Measurements from ENCODE around the gene PALD1. TPM values are rescaled to one million over a fixed set of nuclear protein-coding genes. Genes with fewer than 3 reads are reported as not detected.

The PALD1 gene
- 1 to 10 TPM; 2.3 to 4.7 (median 3.8) TPM for polyA plus RNA-seq

DNA sequence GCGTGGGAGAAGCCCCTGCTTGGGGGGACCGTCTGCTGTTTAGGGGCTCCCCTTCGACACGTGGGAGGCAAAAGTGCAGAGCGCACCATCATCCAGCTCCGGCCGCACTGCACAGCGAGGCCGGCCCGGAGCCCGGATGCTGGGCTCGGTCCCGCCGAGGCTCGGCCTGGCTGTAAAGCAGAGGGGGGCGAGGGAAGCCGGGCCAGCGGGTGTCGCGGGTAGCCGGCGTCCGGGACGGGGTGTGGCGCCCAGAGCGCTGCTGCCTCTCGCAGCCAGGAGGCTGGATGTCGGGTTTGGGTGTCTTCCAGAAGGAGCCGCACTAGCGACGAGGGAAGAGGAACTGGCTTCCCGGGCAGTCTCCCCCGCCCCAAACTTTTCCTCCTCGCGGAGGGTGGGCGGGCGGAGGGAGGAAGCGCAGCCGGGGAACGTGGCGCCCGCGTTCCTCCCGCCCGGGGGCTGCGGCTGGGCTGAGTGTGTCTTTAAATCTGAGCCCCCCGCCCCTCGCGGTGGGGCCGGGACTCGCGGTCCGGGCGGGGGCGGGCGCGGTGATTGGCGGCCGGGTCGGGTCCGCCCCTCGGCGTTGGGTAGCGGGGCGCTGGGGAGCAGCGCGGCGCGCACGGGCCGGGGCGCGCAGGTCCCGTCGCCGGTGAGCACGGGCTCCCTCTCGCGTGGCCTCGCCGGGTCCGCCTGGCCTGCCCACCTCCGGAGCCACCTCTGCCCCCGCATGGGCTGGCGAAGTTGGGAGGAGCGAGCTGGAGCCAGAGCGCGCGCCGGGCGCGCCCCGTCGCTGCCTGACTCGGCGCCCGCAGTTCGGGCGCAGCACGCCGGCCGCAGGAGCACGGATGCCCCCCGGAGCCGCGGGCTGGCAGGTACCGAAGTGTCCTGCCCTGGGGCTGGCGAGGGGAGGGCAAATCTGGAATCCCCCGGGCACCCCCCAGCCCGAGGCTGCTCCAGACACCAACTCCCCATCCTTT, at the start of gene PALD1:
Gene PALD1 (plus strand): TSS at position 577 of the 974 bp plus-strand sequence. CDS start 47,185 bp downstream, outside the sequence.
- WGBS, 3 donors = 1% methylated on average over 41 to 107 of the region's 110 CpGs

GRCh38 chr10:70430493-70431445, 47.8 kb upstream of the PALD1 start:
- WGBS, 3 donors = 42 to 53% (median 48%) methylated on average over 6 of the region's 6 CpGs
- H3K27ac ChIP-seq (ENCODE audit: low read depth, low read length) = no peak overlapping the region

More for the DNA sequence above, at the start of gene PALD1:
- no peak within 1 kb of the TSS for H3K27ac ChIP-seq (ENCODE audit: low read depth, low read length)

GRCh38 chr10:70432101-70432500, 46.5 kb upstream of the PALD1 start:
- no peak overlapping the region for H3K27ac ChIP-seq (ENCODE audit: low read depth, low read length)
- 49 to 70% (median 70%) methylated on average over 4 of the region's 4 CpGs for WGBS, 3 donors

- H3K27ac ChIP-seq (ENCODE audit: low read depth, low read length) = no peak overlapping the region
These were observed 45.9 kb upstream of the PALD1 start for GRCh38 chr10:70432561-70433263.

GRCh38 chr10:70433581-70434280, 44.8 kb upstream of the PALD1 start:
- WGBS, 3 donors = 67 to 86% (median 76%) methylated on average over 9 of the region's 9 CpGs
- no peak overlapping the region for H3K27ac ChIP-seq (ENCODE audit: low read depth, low read length)

More at GRCh38 chr10:70432561-70433263, 45.9 kb upstream of the PALD1 start:
- WGBS, 3 donors = 46 to 80% (median 50%) methylated on average over 6 of the region's 6 CpGs

DNA sequence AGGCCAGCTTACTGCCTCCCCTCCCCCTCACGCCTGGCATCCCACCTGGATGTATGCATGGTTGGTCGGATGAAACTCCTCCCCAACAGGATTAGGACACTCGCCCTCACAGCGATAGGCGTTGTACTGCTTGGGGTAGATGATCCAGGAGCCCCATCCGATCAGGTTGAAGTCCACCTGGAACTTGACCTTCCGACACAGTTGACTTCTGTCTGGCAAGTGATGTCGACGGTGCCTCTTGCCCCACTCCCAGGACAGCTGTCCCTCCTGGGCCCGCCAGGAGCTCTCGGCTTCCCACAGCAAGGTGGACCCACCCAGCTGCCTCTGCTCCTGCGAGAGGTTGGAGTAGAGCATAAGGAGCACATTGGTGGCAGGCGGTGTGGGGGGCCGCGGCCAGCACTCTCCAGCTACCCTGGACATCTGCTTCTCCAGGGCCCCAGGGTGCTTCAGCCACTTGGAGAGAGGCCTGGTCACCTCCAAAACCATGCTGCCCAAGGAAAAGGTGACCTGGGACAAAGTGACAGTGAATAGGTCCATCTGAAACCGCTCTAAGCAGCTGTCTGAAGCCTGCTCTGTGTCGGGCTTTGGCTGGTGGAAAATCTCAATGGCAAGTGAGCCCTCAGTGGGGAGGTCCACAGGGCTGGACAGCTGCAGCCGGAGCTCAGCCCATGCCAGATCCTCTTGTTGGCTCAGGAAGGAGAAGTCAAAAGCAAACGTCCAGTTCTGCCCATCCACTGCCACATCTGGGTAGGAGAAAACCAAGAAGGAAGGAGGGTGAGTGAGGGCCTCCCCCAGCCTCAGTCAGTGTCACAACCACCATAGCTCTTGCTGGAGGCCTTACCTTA, 43.1 kb upstream of the PALD1 start:
- WGBS, 3 donors = 92 to 93% (median 93%) methylated on average over 19 of the region's 19 CpGs
- H3K27ac ChIP-seq (ENCODE audit: low read depth, low read length) = no peak overlapping the region

DNA sequence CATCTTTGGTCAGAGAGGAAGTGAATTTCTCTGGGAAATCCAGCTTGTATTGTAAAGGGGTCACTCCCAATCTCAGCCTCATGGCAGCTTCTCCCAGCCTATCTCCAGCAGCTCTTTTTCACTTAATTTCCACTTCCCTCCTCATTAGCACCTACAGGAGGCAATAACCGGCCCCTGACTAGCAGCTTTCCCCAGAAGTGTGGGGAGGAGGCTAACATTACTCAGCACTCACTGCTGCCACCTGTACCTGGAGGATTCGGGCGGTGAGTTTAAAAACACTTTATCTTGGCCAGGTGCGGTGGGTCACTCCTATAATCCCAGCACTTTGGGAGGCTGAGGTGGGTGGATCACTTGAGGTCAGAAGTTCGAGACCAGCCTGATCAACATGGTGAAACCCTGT, 40.8 kb upstream of the PALD1 start:
- 42 to 75% (median 71%) methylated on average over 5 of the region's 5 CpGs for WGBS, 3 donors
- H3K27ac ChIP-seq (ENCODE audit: low read depth, low read length) = no peak overlapping the region

DNA sequence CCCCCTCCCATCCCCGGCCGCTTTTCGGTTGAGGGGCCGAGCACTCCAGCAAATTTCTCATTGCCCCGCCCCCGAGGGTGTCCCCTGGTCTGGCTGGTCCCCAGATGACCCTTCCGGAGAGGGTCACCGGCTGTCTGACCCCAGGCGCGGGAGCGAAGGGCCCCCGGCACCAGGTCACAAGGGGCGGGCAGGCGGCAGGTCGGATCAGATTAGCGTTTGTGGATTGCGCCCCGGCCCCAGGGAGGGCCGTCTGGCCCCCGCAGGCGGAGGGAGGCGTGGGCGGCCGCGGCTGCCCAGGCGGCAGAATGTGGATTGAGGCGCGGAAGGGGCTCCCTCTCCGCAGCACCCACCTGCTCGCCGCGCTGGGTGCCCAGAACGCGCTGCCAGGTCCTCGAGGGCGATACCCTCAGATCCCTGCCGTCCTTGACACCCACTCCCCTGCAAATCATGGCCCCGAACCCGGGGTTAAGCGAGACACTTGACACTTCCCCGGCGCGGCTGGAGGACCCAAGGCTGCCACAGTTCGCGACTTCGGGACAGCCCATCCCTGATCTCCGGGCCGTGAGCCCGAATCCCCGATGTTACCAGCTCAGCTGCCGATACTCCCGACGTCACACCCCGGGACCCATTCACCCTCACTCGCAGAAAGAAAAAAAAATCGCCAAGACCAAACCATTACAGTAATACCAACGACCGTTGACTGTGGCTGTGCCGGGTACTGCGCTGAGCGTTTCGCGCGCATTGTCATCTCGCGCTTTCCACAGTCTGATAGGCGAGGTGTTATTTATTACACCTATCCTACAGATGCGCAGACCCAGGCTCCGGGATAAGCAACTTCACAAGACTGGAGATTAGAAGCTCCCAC, 38.0 kb upstream of the PALD1 start:
- H3K27ac ChIP-seq (ENCODE audit: low read depth, low read length) = no peak overlapping the region
- WGBS, 3 donors = 3 to 5% (median 5%) methylated on average over 69 of the region's 69 CpGs

GRCh38 chr10:70441161-70441894, 37.2 kb upstream of the PALD1 start, which contains the start of gene NODAL:
NODAL (minus strand) TSS chr10:70441681; CDS start chr10:70441667, 14 bp downstream.
- H3K27ac ChIP-seq (ENCODE audit: low read depth, low read length) = no peak within 1 kb of the TSS
- WGBS, 3 donors = 6 to 13% (median 9%) methylated on average over 56 to 60 of the region's 60 CpGs

GRCh38 chr10:70441895-70442309, 36.7 kb upstream of the PALD1 start:
- 25 to 42% (median 42%) methylated on average over 12 of the region's 12 CpGs for WGBS, 3 donors
- no peak overlapping the region for H3K27ac ChIP-seq (ENCODE audit: low read depth, low read length)

DNA sequence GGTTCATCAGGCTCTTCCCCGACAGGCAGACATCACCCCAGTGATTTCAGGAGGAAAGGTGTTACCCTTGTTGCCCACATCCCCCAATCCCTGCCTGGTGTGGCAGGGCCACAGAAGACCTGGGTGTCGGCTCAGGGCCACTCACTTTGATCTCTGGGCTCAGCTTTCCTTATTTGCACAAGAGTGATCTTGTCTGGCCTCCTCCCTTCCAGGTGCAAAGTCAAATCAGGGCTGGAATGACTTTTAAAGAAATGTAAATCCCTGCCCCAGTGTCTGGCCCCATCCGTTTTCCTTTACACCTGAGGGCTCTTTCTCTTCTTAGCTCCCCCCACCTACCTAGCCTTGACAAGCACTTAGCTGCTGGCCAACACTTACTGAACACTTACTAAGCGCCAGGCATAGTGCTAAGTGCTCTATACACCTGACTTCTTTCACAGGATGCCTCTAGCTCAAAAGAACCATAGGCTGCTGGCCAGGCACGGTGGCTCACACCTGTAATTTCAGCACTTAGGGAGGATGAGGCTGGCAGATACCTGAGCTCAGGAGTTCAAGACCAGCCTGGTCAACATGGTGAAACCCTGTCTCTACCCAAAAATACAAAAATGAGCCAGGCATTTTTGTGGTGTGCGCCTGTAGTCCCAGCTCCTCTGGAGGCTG, 36.1 kb upstream of the PALD1 start:
- WGBS, 3 donors = 68 to 92% (median 91%) methylated on average over 6 of the region's 6 CpGs
- H3K27ac ChIP-seq (ENCODE audit: low read depth, low read length) = no peak overlapping the region

DNA sequence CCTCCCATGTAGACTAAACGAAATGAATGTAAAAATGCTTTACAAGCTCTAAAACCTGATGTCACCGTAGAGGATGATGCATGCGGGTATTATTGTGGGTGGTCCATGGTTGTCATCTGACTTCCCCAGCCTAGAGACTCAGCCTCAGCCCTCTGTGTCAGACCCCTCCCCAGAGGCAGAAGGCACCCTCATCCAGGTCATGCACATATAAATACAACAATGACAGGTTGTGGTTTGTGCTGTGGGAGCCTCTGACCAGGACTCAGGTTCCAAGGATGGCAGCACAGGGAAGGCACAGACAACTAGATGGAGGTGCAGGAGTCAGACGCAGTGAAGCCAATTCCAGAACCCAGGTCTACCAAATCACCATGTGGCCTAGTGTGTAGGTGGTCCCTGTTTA, 33.8 kb upstream of the PALD1 start:
- no peak overlapping the region for H3K27ac ChIP-seq (ENCODE audit: low read depth, low read length)
- 89 to 93% (median 93%) methylated on average over 4 of the region's 4 CpGs for WGBS, 3 donors

DNA sequence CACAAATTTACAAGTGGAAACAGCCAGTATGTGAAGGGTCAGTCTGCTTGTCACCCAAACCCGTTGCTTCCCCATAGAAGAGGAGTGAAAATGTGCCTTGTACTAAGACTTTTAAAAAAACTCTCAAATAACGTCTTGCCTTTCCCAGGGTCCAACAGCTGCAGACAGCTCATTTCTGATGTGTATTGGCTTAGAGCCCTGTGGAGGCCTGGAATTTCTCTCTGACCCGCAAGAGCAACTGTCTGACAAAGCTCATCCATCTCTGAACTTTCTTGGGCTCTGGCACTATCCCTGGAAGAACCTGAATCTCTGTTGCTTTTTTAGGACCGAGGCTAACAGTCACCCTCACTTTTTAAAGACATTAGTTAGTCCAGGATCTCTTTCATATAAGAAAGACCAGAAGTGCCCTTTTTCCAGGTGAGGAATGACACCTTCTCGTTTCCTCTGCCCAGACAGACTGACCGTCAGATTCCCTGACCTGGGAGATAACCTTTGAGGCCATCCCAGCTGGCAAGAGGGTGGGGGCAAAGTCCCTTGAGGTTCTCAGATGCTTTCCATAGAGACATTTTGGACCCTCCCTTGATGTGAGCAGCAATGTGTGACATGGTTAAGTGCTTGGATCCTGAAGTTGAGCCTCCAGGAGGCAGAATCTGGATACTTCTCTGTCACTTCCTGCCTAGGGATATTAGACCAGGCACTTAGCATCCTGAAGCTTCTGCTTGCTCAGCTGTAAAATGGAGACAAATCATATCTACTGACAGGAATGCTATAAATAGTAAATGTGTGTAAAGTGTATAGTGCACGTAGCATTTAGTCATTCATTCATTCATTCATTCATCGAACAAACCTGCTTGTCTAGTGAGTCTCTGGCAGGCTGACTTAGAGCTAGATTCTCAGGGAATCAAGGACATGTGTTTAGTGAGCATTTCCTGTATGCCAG, 32.6 kb upstream of the PALD1 start:
- WGBS, 3 donors = 50 to 67% (median 59%) methylated on average over 8 of the region's 8 CpGs
- H3K27ac ChIP-seq (ENCODE audit: low read depth, low read length) = no peak overlapping the region

- WGBS, 3 donors = 75 to 82% (median 81%) methylated on average over 2 of the region's 2 CpGs
- H3K27ac ChIP-seq (ENCODE audit: low read depth, low read length) = no peak overlapping the region
These were observed 30.3 kb upstream of the PALD1 start for GRCh38 chr10:70448236-70448635.
